Activated CD4-positive, alpha-beta memory T cell treated with anti-CD3 and anti-CD28 coated beads for 36 hours (primary cell): ENCODE measurements around the gene NSD1. TPM values are rescaled to one million over a fixed set of nuclear protein-coding genes. Genes with fewer than 3 reads are reported as not detected.
A peak's percentile ranks its signal among the peaks of the same experiment; 100 is the strongest.

Experiments
- CTCF ChIA-PET: fragments of 350-600 bp; sonication (Branson Sonifier 250); formaldehyde crosslinking; loops from one replicate; lab custom pipeline; 2021; ENCODE audit warnings: antibody characterized with exemption, inconsistent platforms; lab: Charles Lee
- POLR2A ChIA-PET: fragments of 350-600 bp; sonication (Branson Sonifier 250); formaldehyde crosslinking; loops from one replicate; lab custom pipeline; 2021; ENCODE audit warnings: antibody characterized with exemption; lab: Charles Lee
- DNase-seq: peaks from one replicate; pipeline ENCODE4 v3.0.0-alpha.2; 2020
- H3K27ac Mint-ChIP-seq: one replicate; pipeline ENCODE4 v1.8.0; 2021; ENCODE audit warnings: mixed read lengths
- H3K27me3 Mint-ChIP-seq: one replicate; pipeline ENCODE4 v1.8.0; 2021; ENCODE audit warnings: mixed read lengths
- H3K36me3 Mint-ChIP-seq: one replicate; pipeline ENCODE4 v1.8.0; 2021; ENCODE audit warnings: mixed read lengths
- H3K4me1 Mint-ChIP-seq: one replicate; pipeline ENCODE4 v1.8.0; 2021; ENCODE audit warnings: low read depth, mixed read lengths
- H3K4me3 Mint-ChIP-seq: one replicate; pipeline ENCODE4 v1.8.0; 2021; ENCODE audit warnings: mild to moderate bottlenecking, mixed read lengths
- H3K9me3 Mint-ChIP-seq: one replicate; pipeline ENCODE4 v1.8.0; 2021; ENCODE audit warnings: mixed read lengths
- intact Hi-C: fragments of 100-400 bp; cut with micrococcal nuclease; formaldehyde crosslinking; loops from one replicate; pipeline ENCODE4 v1.15.1; 2023
- total RNA-seq, 2 experiments: library from RNA; stranded (reverse); gene quantifications; one replicate each; pipeline ENCODE4 v1.2.3, GENCODE V29; 2021

Gene NSD1
- total RNA-seq, 2 experiments from 2014 or later: 54.6 to 55.5 TPM

- ChIA-PET CTCF (interaction anchor here (1.4 to 6.0 kb wide), 3 partner anchors 74 to 140 kb away, joined by 7 to 52 read pairs (median 10); no protein-coding TSS in a partner anchor), POLR2A (no interaction called here)
- H3K27ac Mint-ChIP-seq: no peak overlapping the region
- peaks cover 24% of the 10 kb centered on the region for H3K4me1 Mint-ChIP-seq
- H3K36me3 Mint-ChIP-seq: peaks cover 10% of the 10 kb centered on the region
- no peaks in the 10 kb centered on the region for H3K27me3 Mint-ChIP-seq
- H3K4me3 Mint-ChIP-seq: no peak overlapping the region
- peaks cover 8% of the 10 kb centered on the region for H3K9me3 Mint-ChIP-seq
- DNase-seq: no peak
- intact Hi-C loops: no loop called here
These were observed 181.8 kb downstream of the NSD1 start for GRCh38 chr5:177315411-177315810.

GRCh38 chr5:177316005-177316404 is 182.4 kb downstream of the NSD1 start:
- DNase-seq: no peak
- Mint-ChIP-seq H3K9me3 (peaks cover 8% of the 10 kb centered on the region), H3K4me3 (no peak overlapping the region), H3K27ac (no peak overlapping the region), H3K4me1 (peaks cover 21% of the 10 kb centered on the region), H3K27me3 (no peaks in the 10 kb centered on the region), H3K36me3 (peaks cover 7% of the 10 kb centered on the region)
- ChIA-PET POLR2A (no interaction called here), CTCF (interaction anchor here (0.9 to 6.0 kb wide), 8 partner anchors 20 to 186 kb away, joined by 3 to 52 read pairs (median 6); no protein-coding TSS in a partner anchor)
- intact Hi-C loops: no loop called here

GRCh38 chr5:177317959-177318377 is 184.4 kb downstream of the NSD1 start:
- Mint-ChIP-seq H3K27me3 (no peaks in the 10 kb centered on the region), H3K4me3 (no peak overlapping the region), H3K4me1 (peaks cover 15% of the 10 kb centered on the region), H3K9me3 (peaks cover 8% of the 10 kb centered on the region), H3K36me3 (peaks cover 5% of the 10 kb centered on the region), H3K27ac (no peak overlapping the region)
- ChIA-PET POLR2A (interaction anchor here (0.6 to 1.4 kb wide), 4 partner anchors 13 to 112 kb away, joined by 3 read pairs; no protein-coding TSS in a partner anchor), CTCF (interaction anchor here (0.7 to 6.0 kb wide), 26 partner anchors 9 to 274 kb away, joined by 3 to 52 read pairs (median 4); partner anchors contain the start of genes LMAN2 and TMED9)
- DNase-seq: peak; percentile 86
- intact Hi-C loops: loop anchor here (1.0 kb wide), 2 partner anchors 72 to 86 kb away; no protein-coding TSS in a partner anchor

- H3K36me3 Mint-ChIP-seq: peaks cover 6% of the 10 kb centered on the region
- CTCF ChIA-PET: interaction anchor here (1.1 to 6.0 kb wide), 8 partner anchors 11 to 206 kb away, joined by 3 to 52 read pairs (median 16); partner anchors contain the start of gene LMAN2
- H3K4me1 Mint-ChIP-seq: peaks cover 14% of the 10 kb centered on the region
- peak; percentile 60 for DNase-seq
- POLR2A ChIA-PET: interaction anchor here (1.1 to 1.3 kb wide), 2 partner anchors 10 to 32 kb away, joined by 3 to 5 read pairs; partner anchors contain the start of gene LMAN2
- no peak overlapping the region for H3K4me3 Mint-ChIP-seq
- no peaks in the 10 kb centered on the region for H3K27me3 Mint-ChIP-seq
- H3K27ac Mint-ChIP-seq: no peak overlapping the region
- intact Hi-C loops: no loop called here
- H3K9me3 Mint-ChIP-seq: peaks cover 8% of the 10 kb centered on the region
These were observed 186.5 kb downstream of the NSD1 start for GRCh38 chr5:177319913-177320588.

GRCh38 chr5:177320879-177321278 is 187.3 kb downstream of the NSD1 start:
- DNase-seq: no peak
- Mint-ChIP-seq H3K36me3 (peaks cover 6% of the 10 kb centered on the region), H3K4me3 (no peak overlapping the region), H3K27me3 (no peaks in the 10 kb centered on the region), H3K9me3 (peaks cover 8% of the 10 kb centered on the region), H3K27ac (no peak overlapping the region), H3K4me1 (peaks cover 14% of the 10 kb centered on the region)
- intact Hi-C loops: no loop called here
- CTCF ChIA-PET: interaction anchor here (1.0 to 6.0 kb wide), 4 partner anchors 12 to 181 kb away, joined by 3 to 52 read pairs (median 10); no protein-coding TSS in a partner anchor
- POLR2A ChIA-PET: no interaction called here

- Mint-ChIP-seq H3K4me1 (peaks cover 4% of the 10 kb centered on the region), H3K27ac (no peak overlapping the region), H3K27me3 (no peaks in the 10 kb centered on the region), H3K4me3 (no peak overlapping the region), H3K9me3 (no peaks in the 10 kb centered on the region), H3K36me3 (peaks cover 9% of the 10 kb centered on the region)
- DNase-seq: no peak
- POLR2A ChIA-PET: interaction anchor here (0.5 kb wide), 1 partner anchor 13 kb away, joined by 4 read pairs; no protein-coding TSS in a partner anchor
- CTCF ChIA-PET: interaction anchor here (0.6 to 1.7 kb wide), 2 partner anchors 22 to 213 kb away, joined by 3 read pairs; no protein-coding TSS in a partner anchor
- intact Hi-C loops: no loop called here
These were observed 192.4 kb downstream of the NSD1 start for GRCh38 chr5:177325868-177326381.

GRCh38 chr5:177327539-177328522 is 194.3 kb downstream of the NSD1 start:
- intact Hi-C loops: no loop called here
- Mint-ChIP-seq H3K4me1 (peaks cover 4% of the 10 kb centered on the region), H3K27me3 (no peaks in the 10 kb centered on the region), H3K27ac (peak overlapping the region; percentile 34), H3K36me3 (peaks cover 10% of the 10 kb centered on the region), H3K9me3 (no peaks in the 10 kb centered on the region), H3K4me3 (no peak overlapping the region)
- ChIA-PET CTCF (interaction anchor here (0.8 to 1.8 kb wide), 6 partner anchors 10 to 75 kb away, joined by 3 to 7 read pairs (median 4); partner anchors contain the start of gene MXD3), POLR2A (interaction anchor here (1.1 kb wide), 1 partner anchor 25 kb away, joined by 3 read pairs; the partner anchor contains the start of genes PRELID1 and RAB24)
- no peak for DNase-seq

- Mint-ChIP-seq H3K27ac (no peak overlapping the region), H3K9me3 (no peaks in the 10 kb centered on the region), H3K4me1 (peaks cover 4% of the 10 kb centered on the region), H3K27me3 (no peaks in the 10 kb centered on the region), H3K36me3 (peaks cover 17% of the 10 kb centered on the region), H3K4me3 (no peak overlapping the region)
- intact Hi-C loops: no loop called here
- no peak for DNase-seq
- ChIA-PET POLR2A (no interaction called here), CTCF (interaction anchor here (1.1 to 1.8 kb wide), 3 partner anchors 11 to 20 kb away, joined by 4 to 7 read pairs (median 4); no protein-coding TSS in a partner anchor)
These were observed 195.1 kb downstream of the NSD1 start for GRCh38 chr5:177328545-177329231.

- POLR2A ChIA-PET: no interaction called here
- H3K4me1 Mint-ChIP-seq: peaks cover 4% of the 10 kb centered on the region
- no peaks in the 10 kb centered on the region for H3K27me3 Mint-ChIP-seq
- H3K9me3 Mint-ChIP-seq: no peaks in the 10 kb centered on the region
- intact Hi-C loops: no loop called here
- H3K36me3 Mint-ChIP-seq: peaks cover 26% of the 10 kb centered on the region
- H3K4me3 Mint-ChIP-seq: no peak overlapping the region
- H3K27ac Mint-ChIP-seq: no peak overlapping the region
- DNase-seq: no peak
- CTCF ChIA-PET: interaction anchor here (0.6 to 1.8 kb wide), 2 partner anchors 12 to 171 kb away, joined by 4 read pairs; no protein-coding TSS in a partner anchor
These were observed 196.3 kb downstream of the NSD1 start for GRCh38 chr5:177329883-177330282.

GRCh38 chr5:177330991-177331842 is 197.6 kb downstream of the NSD1 start:
- Mint-ChIP-seq H3K9me3 (no peaks in the 10 kb centered on the region), H3K27me3 (no peaks in the 10 kb centered on the region), H3K27ac (no peak overlapping the region), H3K4me1 (peaks cover 4% of the 10 kb centered on the region), H3K4me3 (no peak overlapping the region), H3K36me3 (peaks cover 32% of the 10 kb centered on the region)
- intact Hi-C loops: no loop called here
- CTCF ChIA-PET: interaction anchor here (0.6 to 1.8 kb wide), 2 partner anchors 13 to 124 kb away, joined by 3 to 4 read pairs; no protein-coding TSS in a partner anchor
- DNase-seq: no peak
- POLR2A ChIA-PET: interaction anchor here (1.4 kb wide), 1 partner anchor 12 kb away, joined by 3 read pairs; no protein-coding TSS in a partner anchor
